ENCODE data around the gene GPR176. TPM values are rescaled to one million over a fixed set of nuclear protein-coding genes. Genes with fewer than 3 reads are reported as not detected.
"Not testable (repeated sequence)": the region's sequence is repeated elsewhere in the genome, so short reads cannot be mapped to it uniquely, and the experiment has no call there.

The GPR176 gene
- polyA plus RNA-seq, 1 donor: 15.9 TPM

DNA sequence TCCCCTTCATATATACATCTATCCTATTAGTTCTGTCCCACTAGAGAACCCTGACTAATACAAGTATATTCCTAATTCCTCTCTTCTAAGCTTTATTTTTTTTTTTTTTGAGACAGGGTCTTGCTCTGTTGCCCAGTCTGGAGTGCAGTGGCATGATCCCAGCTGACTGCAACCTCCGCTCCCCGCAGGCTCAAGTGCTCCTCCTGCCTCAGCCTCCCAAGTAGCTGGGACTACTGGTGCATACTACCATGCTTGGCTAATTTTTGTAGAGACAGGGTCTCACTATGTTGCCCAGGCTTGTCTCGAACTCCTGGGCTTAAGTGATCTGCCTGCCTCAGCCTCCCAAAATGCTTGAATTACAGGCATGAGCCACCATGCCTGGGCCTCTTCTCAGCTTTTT, 107.4 kb downstream of the GPR176 start:
- not testable (repeated sequence) for DNase-seq

DNA sequence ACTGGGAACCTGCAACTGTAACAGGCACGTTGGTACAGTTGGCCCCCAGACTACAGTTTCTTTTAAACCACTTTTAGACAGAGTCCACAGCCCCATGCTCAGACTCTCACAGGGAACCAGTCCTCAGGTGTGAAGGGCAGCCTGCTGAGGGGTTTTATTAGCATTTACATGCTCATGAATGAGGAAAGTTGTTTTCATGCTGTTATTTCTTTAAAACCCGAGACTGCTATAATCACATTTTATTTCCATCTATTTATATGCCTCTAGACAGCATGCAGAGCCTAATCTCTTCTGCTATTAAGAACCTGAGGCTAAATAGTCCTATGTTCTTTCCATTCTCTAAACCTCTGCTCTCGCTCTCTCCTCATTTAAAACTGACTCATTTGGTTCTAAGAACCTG, 111.2 kb downstream of the GPR176 start:
- DNase-seq: no peak

DNA sequence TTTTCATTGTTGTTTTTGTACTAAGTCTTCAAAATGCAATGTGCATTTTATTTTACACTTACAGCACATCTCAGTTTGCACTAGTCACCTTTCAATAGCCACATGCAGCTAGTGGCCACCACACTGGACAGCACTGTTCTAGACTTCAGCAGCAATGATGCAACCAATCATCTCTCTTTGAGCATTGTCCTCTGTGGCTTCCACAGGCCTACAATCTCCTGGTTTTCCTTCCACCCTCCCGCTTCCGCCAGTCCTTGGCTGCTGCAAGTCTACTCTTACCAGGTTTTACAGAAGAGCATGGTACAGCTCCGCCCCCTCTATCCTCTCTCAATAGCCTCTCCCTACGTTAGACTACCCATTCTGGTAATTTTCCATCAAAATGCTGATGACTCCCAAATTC, 112.3 kb downstream of the GPR176 start:
- no peak for DNase-seq

DNA sequence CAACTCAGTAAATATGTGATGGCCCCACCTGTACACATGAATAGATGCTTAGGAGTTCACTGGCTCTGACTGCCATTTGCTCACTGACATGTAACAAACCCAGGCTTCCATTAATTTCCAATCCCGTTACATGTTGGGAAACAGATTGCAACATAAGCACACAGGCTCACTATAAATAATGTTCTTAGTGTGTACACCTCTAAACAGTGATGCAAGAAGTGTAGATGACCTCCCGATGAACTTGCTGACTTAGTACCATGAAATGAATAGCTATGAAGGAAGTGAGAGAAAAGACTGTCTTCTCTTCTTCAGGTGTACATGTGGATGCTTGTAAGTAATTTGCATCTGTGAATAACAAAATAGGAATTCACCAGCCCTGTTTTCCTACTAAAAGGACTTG, 116.0 kb downstream of the GPR176 start:
- DNase-seq: no peak

DNA sequence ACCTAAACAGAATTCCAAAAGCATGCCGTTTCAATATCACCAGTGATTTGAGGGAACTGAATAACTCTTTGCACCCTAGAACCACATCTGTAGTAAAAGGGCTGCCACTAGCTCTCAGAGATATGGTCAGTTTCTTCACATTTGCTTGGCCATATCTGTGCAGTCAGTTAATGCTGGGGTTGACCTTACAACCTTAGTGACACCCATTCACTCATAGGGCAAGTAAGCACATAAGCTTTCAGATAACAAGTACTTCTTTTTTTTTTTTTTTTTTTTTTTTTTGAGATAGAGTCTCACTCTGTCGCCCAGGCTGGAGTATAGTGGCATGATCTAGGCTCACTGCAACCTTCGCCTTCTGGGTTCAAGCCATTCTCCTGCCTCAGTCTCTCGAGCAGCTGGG, 117.0 kb downstream of the GPR176 start:
- DNase-seq: no peak

DNA sequence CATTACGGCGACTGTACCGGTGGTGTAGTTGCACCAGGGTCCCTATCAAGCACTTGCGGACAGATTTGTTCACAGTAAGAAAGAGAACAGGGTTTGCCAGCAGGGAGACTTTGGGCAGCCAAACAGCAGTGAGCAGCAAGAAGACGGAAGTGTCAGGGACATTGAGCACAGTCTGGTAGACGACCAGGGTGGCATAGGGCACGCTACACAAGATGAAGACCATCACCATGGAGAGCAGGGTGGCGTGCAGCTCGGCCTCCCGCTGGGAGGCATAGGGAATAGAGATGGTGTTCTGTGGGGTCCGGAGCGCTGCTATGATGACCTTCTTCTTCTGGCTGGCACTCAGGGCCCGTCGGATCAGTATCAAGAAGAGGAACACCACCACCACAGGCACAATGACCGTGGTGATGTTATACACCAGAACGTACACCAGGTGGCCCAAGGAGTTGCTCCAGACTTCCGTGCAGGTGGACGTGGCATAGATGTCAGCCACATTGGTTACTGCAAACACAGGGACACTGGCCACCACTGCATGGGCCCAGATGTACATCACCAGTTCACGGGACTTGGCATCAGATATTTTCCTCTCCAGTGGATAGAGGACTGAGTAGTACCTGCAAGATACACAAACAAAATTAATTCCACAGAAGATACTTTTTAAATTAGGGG, 118.3 kb downstream of the GPR176 start:
- DNase-seq: no peak

DNA sequence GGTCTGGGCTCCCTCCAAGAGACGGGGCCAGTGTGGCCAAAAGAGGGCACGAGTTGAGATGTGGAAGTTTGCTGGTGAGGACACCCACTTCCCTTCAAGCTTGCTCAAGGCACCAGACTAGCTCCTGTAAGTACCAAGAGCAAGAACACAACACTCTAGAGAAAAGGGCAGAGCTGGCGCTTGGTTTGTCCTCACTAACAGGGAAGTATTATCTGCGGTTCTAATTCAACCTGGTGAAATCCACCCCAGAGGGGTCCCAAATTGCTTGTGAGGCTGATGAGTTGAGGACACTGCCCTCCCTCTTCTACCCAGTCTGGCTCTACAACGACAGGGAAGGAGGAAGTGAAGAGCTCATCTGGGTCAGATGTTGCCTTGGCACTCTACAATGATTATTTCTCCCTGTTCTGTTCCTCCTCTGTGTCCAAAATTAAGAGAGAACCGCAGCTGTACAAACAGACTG, 120.5 kb downstream of the GPR176 start:
- DNase-seq: no peak

DNA sequence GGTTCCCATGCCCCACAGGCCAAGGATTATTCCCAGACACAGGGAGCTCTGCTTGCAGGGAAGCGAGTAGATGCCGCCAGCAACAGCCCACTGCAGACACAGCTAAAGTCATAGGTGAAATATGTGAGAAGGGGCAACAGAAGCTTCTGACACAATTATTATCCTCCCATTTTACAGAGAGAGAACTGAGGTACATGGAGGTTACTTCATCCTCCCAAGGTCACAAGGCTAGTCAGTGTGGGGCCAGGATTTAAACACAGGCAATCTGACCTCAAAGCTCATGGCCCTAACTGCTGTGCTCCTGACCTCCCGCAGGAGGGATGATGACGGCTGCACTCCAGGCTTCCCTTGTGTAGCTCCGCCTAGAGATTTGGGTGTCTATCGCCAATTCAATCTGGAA, 121.7 kb downstream of the GPR176 start:
- DNase-seq: no peak

GRCh38 chr15:39797407-39797806, 122.7 kb downstream of the GPR176 start:
- DNase-seq: no peak

DNA sequence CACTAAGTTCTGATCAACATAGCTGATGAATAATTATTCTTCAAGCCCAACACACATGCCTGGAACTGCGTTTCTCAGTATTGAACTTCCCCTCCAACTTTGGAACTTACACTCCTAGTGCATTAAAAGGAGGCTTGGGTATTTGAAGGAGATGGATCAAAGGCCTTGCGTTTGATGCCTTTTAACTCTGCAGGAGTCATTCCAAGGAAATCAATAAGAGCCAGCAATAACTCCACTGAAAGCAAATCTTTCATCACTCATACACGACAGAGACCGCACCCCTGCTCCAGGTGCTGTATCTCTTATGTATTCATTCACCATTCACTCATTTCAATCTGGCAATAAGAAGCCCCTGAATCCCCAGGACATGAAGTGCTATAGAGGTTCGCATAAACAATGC, 123.5 kb downstream of the GPR176 start:
- DNase-seq: no peak

DNA sequence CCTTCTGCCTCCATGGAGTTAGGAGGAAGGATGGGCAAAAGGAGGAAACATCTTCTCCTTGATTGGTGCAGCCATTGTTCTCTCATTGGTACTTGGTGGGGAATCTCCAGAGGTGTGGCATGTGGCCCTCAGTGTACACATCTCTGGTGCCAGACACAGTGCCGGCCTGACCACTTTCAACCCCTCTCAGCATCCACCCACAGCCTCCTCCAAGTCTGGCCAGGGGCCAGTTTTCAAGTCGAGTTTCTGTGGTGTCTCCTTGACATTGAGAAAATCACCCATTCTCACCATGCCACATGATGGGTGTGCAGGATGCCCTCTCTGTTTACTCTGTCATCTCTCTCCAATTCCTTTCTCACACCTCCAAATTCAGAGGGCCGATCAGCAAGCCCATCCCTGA, 124.6 kb downstream of the GPR176 start:
- no peak for DNase-seq

GRCh38 chr15:39794954-39795353, 125.1 kb downstream of the GPR176 start:
- DNase-seq: no peak

GRCh38 chr15:39793923-39794322, 126.1 kb downstream of the GPR176 start:
- no peak for DNase-seq

- no peak for DNase-seq
These were observed 127.2 kb downstream of the GPR176 start for GRCh38 chr15:39792844-39793335.

GRCh38 chr15:39792025-39792843, 127.8 kb downstream of the GPR176 start:
- no peak for DNase-seq

GRCh38 chr15:39789736-39790135, 130.3 kb downstream of the GPR176 start:
- no peak for DNase-seq

DNA sequence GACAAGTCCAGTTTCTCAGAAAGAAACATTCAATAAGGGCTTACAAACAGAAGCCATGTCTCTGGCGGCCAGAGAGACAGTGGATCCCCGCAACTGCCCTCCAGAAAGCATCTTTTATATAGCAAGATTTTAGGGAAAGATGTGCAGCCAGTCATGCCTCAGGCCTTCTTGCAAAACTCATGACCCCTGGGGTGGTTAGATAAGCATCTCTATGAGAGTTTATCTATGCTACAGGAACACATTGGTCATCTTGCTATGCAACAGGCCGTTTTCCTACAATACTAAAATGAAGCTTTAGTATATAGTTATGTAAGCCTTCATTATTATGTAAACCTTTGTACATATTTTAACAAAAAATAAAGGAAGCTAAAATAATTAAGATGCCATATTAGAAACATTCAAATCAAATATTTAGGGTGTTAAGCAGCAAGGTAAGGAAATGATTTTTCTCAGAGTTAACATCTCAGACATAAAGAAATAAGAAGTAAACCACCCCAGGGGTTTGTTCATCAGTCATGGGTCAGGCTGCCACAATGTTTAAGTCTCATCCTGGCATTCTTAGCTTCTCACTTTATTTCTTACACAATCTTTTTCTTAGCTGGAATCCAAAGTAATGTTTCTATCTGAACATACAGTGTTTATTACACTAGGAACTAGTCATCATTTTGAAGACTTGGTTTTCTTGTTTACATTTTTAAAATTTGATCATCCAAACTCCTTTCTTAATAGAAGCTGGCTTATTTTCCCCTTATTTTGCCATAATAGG, 131.1 kb downstream of the GPR176 start:
- no peak for DNase-seq

DNA sequence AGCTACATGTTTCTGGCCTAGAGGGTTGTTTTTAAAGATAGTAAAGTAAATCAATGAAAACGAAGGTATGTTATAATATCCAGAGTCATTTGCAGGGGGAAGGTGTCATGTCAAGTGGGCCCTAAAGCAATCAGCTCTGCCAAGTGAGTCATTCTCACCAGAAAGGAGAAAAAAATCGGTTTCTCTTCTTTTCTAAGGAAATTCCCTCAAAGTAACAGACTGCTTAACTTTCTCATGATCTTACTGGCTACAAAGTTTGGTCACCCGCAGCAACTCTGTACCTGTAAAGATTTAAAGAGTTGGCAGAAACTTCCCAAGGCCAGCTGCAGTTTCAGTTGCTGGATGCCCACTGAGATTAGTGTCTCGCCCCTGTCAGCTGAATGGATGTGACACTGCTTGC, 132.0 kb downstream of the GPR176 start:
- DNase-seq: no peak

- DNase-seq: no peak
These were observed 132.6 kb downstream of the GPR176 start for GRCh38 chr15:39787479-39787878.

GRCh38 chr15:39786447-39787056, 133.5 kb downstream of the GPR176 start:
- DNase-seq: peak; percentile 72

- DNase-seq: no peak
These were observed 134.2 kb downstream of the GPR176 start for GRCh38 chr15:39785841-39786240.

GRCh38 chr15:39785139-39785538, 134.9 kb downstream of the GPR176 start:
- DNase-seq: no peak
